Stomach (tissue), 4 donors: ENCODE data around the gene MTCH1.

Experiments used
- EP300 ChIP-seq: sonication (generic); formaldehyde crosslinking; IDR thresholded peaks from one replicate; pipeline ENCODE4 v1.6.1; 2017; ENCODE audit warnings: antibody characterized with exemption
- TF ChIP-seq, protein P1 (sequence below), 7 experiments: fragments of 450-650 bp in 4 of 7; fragments of 200-600 bp in 3 of 7; sonication (generic) in 3 of 7; IDR thresholded peaks; one replicate each; pipeline ENCODE4 v1.5.1; 2016 to 2019; ENCODE audit warnings: antibody characterized with exemption in 7 of 7, control low read depth in 2 of 7, mild to moderate bottlenecking in 1 of 7

DNA sequence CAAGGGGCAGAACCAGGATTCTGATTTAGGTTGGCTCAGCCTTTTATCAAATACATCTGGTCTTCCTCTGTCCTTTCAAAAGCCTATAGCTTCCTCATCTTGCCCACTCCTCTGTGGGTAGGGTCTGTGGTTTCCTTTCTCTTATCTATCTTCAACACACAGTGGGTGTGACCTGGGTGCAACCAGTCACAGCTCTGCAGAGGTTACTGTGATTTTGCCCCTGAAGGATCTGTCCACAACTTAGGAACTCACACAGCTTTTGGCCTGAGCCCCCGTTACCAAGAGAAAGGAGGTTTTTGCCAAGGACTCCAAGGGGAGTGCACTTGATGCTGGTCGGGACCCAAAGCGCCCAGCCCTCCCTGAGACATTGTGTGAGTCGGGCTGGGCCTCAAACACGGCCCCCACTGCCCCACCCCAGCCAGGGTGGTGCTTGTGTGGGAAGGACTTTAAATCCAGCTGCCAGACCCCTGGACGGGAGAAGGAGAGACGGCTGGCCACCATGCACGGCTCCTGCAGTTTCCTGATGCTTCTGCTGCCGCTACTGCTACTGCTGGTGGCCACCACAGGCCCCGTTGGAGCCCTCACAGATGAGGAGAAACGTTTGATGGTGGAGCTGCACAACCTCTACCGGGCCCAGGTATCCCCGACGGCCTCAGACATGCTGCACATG is 31.6 kb downstream of the MTCH1 start, which contains the start of gene PI16:
- no peak for TF ChIP-seq EP300
- TF ChIP-seq, protein P1, sequence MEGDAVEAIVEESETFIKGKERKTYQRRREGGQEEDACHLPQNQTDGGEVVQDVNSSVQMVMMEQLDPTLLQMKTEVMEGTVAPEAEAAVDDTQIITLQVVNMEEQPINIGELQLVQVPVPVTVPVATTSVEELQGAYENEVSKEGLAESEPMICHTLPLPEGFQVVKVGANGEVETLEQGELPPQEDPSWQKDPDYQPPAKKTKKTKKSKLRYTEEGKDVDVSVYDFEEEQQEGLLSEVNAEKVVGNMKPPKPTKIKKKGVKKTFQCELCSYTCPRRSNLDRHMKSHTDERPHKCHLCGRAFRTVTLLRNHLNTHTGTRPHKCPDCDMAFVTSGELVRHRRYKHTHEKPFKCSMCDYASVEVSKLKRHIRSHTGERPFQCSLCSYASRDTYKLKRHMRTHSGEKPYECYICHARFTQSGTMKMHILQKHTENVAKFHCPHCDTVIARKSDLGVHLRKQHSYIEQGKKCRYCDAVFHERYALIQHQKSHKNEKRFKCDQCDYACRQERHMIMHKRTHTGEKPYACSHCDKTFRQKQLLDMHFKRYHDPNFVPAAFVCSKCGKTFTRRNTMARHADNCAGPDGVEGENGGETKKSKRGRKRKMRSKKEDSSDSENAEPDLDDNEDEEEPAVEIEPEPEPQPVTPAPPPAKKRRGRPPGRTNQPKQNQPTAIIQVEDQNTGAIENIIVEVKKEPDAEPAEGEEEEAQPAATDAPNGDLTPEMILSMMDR (IDR thresholded peaks at IDR 0.05), result no peak
